Hepatic stellate cell (primary cell): ENCODE data around the gene ARPC4.
A peak's percentile ranks its signal among the peaks of the same experiment; 100 is the strongest.
"Not testable (repeated sequence)": the region's sequence is repeated elsewhere in the genome, so short reads cannot be mapped to it uniquely, and the experiment has no call there.

Source experiments
- DNase-seq: peaks from one replicate; pipeline ENCODE4 v3.0.0; 2011; ENCODE audit warnings: low spot score

The ARPC4 gene

GRCh38 chr3:9825451-9826040, 32.7 kb downstream of the ARPC4 start:
- DNase-seq = no peak

- no peak for DNase-seq
These were observed 34.1 kb downstream of the ARPC4 start for GRCh38 chr3:9826815-9827573.

DNA sequence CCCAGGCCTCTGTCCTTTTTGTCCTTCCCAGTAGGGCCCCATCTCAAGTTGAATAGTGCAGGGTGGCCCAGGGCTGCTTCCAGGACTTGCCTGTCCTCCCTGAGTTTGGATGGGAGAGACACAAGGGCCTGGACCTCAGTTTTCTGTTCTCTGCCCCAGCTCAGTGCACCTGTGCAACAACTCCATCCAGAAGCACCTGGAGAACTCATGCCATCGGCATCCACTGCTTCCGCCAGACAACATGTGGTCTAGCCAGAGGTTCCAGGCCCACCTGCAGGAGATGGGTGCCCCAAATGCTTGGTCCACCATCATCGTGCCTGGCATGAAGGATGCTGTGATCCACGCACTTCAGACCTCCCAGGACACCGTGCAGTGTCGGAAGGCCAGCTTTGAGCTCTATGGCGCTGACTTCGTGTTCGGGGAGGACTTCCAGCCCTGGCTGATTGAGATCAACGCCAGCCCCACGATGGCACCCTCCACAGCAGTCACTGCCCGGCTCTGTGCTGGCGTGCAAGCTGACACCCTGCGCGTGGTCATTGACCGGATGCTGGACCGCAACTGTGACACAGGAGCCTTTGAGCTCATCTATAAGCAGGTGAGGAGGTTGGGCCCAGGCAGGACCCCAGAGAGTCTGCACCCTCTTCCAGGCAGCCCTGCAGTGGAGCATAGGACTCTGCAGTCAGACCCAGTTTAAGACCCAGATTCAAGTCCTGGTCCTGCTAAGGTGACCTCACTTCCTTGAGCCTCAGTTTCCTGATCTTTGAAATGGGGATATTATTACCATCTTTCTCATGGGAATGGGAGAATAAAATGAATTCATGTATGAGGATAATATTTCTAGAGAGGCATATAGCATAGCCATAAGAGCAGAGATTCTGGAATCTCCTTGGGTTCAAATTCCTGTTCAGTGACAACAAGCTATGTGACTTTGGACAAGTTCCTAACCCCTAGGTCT, 36.2 kb downstream of the ARPC4 start:
- no peak for DNase-seq

DNA sequence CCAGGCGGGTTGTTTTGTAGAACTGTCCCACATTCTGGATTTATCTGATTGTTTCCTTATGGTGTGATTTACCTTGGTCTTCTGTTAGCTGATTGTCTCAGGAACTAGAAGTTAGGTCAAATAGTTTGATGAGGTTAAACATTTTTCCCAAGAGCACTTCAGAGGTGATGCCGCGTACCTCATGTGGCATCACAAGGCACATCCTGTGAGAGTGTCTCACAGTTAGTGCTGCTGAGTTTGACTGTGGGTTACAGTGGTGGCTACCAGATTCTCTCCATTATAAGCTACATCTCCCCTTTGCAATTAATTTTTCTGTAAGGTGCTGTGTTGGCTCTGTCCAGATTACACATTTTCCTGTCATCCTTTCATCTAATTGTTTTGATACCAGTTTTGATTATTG, 38.4 kb downstream of the ARPC4 start:
- DNase-seq = no peak

- DNase-seq = no peak
These were observed 40.2 kb downstream of the ARPC4 start for GRCh38 chr3:9833078-9833477.

GRCh38 chr3:9834520-9835380, 41.9 kb downstream of the ARPC4 start:
- no peak for DNase-seq

DNA sequence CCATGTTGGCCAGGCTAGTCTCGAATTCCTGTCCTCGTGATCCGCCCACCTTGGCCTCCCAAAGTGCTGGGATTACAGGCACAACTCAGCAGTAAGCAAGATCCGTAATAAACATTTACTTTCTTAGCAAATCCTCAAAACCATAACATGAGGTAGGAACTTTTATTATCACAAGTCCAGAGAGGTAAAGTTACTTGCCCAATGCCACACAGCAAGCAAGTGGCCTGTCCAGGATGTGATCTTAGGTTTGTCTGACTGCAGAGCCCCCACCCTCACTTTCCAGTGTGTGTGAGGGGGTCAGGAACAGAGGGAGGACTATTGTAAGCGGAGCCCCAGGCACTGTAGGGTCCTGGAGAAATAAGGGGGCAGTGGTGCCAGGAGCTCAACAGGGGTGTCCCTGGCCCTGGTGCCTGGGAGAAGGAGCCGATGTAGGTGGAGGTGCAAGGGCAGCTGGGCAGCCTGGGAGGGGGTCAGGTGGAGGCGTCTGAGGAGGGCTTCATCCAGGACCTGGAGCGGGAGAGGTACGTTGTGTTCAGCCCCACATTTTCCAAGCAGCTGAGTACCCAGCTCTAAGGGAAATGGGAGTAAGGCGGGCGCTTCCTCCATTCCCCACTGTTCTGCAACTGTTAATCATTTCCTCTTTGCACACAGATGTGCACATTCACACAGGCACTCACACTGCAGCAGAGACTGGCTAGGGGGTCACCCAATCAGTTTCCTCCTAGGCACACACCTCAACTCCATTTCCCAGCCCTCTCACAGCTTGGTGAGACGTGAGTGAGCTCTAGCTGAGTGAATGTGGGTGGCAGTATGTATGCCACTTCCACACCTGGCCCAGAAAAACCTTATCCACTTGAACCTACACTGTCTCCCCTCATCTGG, 45.1 kb downstream of the ARPC4 start:
- no peak for DNase-seq

GRCh38 chr3:9838856-9839255, 46.0 kb downstream of the ARPC4 start:
- DNase-seq = no peak

- DNase-seq = no peak
These were observed 48.1 kb downstream of the ARPC4 start for GRCh38 chr3:9841015-9841414.

GRCh38 chr3:9843715-9844438, 51.0 kb downstream of the ARPC4 start, which contains the start of gene RPUSD3:
TSS of gene RPUSD3 (minus strand) at chr3:9844008. CDS start at chr3:9843990, 18 bp downstream.
- DNase-seq = peak; percentile 100

DNA sequence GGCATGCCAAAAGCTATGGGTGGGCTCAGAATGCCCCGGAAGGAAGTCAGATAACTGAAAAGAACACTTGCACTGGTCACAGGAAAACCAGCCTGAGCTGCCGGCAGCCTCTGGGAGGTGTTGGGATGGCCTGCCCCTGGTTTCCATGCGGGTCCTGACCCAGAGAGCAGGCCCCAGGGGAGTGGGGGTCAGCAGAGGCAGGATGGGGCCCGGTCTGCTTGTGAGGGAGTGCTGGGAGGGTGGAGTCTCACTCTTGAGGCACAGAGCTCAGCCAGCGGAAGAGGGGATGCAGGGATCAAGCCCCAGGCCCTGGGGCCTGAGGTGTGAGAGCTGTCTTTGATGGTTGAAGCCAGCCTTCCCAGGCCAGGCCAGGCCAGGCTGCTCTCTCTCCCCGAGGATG, 53.3 kb downstream of the ARPC4 start:
- no peak for DNase-seq

DNA sequence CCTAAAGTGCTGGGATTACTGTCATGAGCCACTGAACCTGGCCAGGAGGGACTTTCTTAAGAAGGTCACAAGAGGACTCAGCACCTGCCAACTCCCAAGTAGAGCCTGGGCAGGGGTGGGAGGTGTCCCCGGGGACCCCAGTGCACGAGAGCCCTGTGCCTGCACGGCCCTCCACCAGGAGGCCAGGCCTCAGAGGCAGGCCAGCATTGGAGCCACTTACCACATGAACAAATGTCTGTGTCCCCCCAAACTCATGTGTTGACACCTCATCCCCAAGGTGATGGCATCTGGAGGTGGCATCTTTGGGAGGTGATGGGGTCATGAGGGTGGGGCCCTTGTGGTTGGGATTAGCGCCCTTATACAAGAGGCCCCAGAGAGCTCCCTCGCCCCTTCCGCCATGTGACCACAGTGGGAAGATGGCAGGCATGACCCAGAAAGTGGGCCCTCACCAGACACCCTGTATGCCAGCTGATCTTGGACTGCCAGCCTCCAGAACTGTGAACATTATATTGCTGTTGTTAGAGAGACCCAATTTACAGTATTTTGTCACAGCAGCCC, 54.1 kb downstream of the ARPC4 start:
- no peak for DNase-seq

DNA sequence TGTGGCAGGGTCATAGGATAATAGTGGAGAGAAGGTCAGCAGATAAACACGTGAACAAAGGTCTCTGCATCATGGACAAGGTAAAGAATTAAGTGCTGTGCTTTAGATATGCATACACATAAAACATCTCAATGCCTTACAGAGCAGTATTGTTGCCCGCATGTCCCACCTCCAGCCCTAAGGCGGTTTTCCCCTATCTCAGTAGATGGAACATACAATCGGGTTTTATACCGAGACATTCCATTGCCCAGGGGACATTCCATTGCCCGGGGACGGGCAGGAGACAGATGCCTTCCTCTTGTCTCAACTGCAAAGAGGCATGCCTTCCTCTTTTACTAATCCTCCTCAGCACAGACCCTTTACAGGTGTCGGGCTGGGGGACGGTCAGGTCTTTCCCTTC, 55.0 kb downstream of the ARPC4 start:
- DNase-seq = not testable (repeated sequence)

- not testable (repeated sequence) for DNase-seq
These were observed 56.0 kb downstream of the ARPC4 start for GRCh38 chr3:9848860-9849259.

- DNase-seq = not testable (repeated sequence)
These were observed 58.5 kb downstream of the ARPC4 start for GRCh38 chr3:9851383-9851782.

- DNase-seq = not testable (repeated sequence)
These were observed 59.0 kb downstream of the ARPC4 start for GRCh38 chr3:9851926-9852325.

DNA sequence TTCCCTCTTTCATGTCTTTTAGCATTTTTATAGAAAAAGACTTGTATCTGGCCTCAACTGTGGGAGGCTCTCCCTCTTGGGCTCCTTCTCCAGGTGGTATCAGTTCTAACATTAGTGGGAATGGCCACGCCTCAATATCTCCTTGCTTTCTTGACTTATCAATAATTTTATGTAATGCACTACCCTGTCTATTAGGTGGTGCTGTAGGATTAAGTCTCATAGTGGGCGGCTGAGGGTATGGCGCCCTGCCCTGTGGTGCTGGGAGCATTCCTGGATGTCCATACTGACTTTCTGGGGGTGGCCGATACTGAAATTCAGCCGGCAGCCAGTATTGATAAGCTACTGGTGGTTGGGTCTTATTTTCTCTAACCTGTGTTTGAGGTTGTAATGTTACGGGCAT, 59.6 kb downstream of the ARPC4 start:
- no peak for DNase-seq

- DNase-seq = not testable (repeated sequence)
These were observed 61.5 kb downstream of the ARPC4 start for GRCh38 chr3:9854291-9854940.

GRCh38 chr3:9855594-9855993, 62.7 kb downstream of the ARPC4 start:
- no peak for DNase-seq
